Stimulated activated CD8-positive, alpha-beta memory T cell treated with anti-CD3 and anti-CD28 coated beads, Interleukin-2, amount 100 ng/mL, for 48 hours (primary cell): Measurements from ENCODE around the gene GNAL.
"Not testable (repeated sequence)": the region's sequence is repeated elsewhere in the genome, so short reads cannot be mapped to it uniquely, and the experiment has no call there.

Source experiments
- DNase-seq, 2 donors: peaks; one replicate each; pipeline ENCODE4 v3.0.0-alpha.2; 2020; ENCODE audit warnings: low read depth in 2 of 2

GNAL gene

GRCh38 chr18:11874676-11875075 is 185.6 kb downstream of the GNAL start:
- DNase-seq, result no peak

GRCh38 chr18:11877497-11878135 is 188.6 kb downstream of the GNAL start:
- no peak for DNase-seq

- no peak for DNase-seq
These were observed 191.7 kb downstream of the GNAL start for GRCh38 chr18:11880586-11881304.

DNA sequence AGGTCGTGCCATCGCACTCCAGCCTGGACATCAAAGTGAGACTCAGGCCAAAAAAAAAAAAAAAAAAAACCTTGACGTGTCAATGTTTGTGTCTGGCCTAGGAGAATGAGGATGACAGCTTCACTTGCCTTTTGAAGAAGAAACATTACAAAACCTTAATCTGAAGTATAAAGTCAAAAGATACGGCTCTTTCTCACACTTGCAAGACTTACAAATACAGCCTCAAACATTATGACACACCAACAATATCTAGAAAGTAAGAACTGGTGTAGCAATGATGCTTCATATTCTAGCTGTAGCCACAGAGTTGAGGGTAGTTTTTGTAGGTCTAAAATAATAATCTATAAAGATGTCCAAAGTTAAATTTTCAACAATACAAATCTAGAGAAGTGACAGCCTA is 193.6 kb downstream of the GNAL start:
- DNase-seq, result no peak

- no peak for DNase-seq
These were observed 194.1 kb downstream of the GNAL start for GRCh38 chr18:11883153-11883552.

DNA sequence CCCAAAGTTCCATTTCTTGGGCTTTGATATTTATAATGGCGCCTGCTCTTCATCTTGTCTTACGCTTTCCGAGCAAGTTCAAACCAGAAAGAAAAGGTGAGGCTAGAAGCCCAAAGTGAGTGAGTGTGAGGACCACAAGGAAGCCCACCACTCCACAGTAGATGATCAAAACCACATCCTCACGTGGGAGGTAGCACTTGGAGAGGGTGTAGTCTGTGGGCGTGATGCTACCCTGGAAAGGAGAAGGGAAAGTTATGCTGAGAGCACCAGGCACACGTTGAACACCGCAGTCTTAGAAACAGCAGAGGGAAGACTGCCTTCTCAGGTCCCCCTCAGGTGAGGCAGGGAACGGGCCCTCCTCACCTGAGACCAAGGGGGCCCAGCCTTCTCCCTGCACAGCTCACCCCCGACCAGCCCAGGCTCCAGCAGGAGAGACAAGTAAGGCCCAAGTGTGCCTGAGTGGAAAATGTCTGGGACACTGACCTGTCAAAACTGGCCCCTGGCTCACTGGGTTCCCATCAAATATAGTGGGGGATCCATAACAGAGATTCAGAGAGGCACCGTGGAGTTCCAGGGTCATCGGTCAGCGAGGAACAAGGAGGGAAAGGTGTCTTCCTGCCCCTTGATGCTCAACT is 195.4 kb downstream of the GNAL start:
- no peak for DNase-seq

- DNase-seq, result no peak
These were observed 196.3 kb downstream of the GNAL start for GRCh38 chr18:11885278-11885947.

- DNase-seq, result no peak
These were observed 197.6 kb downstream of the GNAL start for GRCh38 chr18:11886577-11887110.

GRCh38 chr18:11887328-11888128 is 198.5 kb downstream of the GNAL start:
- no peak for DNase-seq

DNA sequence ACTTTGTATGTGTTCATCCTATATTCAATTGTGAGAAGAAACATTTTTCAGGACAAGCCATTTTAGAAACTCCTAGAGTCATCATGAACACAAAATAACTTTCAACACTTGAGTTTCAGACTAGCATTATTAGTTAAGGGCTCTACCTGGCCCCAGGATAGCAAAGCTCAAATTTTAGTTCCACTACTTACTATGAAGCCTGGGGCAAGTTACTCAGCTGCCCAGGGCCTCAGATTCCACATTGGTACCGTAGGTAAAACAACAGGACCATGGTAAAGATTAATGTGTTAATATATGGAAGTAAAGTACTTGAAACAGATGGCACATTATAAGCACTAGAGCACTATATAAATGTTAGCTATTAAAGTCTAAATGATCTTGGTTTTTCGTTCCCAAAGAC is 199.7 kb downstream of the GNAL start:
- no peak for DNase-seq

DNA sequence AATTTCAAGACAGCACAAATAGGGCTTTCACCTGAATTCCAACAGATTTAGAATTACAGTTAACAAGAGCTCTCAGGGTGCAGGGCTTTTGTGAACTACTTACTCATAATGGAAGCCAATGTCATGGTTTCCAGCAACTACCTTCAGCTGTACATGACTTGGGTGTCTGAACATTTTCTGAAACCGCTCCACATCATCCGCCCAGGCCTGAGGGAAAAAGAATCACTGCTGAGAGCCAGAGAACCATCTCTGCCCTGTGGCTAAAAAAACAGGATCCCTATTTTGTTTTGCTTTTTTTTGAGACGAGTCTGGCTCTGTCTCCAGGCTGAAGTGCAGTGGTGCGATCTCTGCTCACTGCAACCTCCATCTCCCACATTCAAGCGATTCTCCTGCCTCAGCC is 200.2 kb downstream of the GNAL start:
- no peak for DNase-seq

DNA sequence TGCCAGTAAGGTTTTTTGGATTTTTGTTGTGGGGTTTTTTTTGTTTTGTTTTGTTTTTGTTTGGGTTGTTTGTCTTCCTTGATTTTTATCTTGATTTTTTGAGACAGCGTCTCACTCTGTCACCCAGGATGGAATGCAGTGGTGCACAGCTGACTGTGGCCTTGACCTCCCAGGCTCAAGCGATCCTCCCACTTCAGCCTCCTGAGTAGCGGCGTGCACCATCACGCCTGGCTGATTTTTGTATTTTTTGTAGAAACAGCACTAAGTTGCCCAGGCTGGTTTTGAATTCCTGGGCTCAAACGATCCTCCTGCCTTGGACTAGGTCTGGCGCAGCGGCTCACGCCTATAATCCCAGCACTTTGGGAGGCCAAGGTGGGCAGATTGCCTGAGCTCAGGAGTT is 202.7 kb downstream of the GNAL start:
- DNase-seq, result no peak

GRCh38 chr18:11892438-11892837 is 203.4 kb downstream of the GNAL start:
- not testable (repeated sequence) for DNase-seq

DNA sequence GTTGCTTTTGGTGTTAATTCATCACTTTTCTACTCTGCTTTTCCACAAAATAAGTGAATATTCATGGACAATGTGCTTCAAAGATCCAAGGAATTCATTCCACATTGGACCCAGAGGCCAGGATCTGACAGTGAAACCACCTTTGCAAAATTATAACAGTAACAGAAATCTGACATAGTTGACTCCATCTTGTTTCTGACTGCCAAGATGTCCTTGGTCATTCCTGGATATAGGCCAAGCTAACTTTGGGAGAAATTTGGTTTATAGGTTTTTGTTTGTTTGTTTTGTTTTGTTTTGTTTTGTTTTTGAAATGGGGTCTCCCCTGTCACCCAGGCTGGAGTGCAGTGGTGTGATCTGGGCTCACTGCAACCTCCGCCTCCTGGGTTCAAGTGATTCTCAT is 208.7 kb downstream of the GNAL start:
- no peak for DNase-seq

GRCh38 chr18:11899063-11899462 is 210.0 kb downstream of the GNAL start:
- DNase-seq, result no peak

DNA sequence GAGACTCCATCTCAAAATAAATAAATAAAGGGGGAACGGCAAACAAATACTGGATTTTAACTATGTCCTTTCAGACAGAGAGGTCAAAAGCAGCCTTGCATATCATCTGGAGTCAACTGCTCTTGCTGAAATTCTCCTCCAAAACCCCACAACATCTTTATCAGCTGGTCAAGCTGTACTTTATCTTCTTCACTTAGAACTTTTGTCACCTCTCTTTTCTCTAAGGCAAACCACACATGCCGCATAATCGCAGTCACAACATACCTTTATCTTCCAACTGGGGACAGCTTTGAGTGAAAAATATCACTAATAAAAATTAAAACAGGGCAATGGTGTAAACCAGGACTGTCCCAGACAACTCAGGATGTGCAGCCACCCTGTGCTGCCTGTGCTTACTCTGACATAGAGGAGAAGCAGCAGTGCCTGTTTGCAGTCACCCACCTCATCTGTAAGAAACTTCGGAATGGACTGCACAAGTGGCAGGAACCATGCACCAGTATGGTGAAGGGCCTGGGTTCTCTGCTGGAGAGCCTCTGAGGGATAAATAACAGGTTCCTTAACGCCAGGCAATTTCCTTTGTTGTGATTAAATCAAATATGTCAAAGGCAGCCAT is 212.9 kb downstream of the GNAL start:
- no peak for DNase-seq

- no peak for DNase-seq
These were observed 213.6 kb downstream of the GNAL start for GRCh38 chr18:11902522-11903292.

GRCh38 chr18:11905613-11906012 is 216.5 kb downstream of the GNAL start:
- no peak for DNase-seq

GRCh38 chr18:11906176-11906575 is 217.1 kb downstream of the GNAL start:
- no peak for DNase-seq
